A549 (cell line): ENCODE measurements around the gene CYP2D6. TPM values are rescaled to one million over a fixed set of nuclear protein-coding genes. Genes with fewer than 3 reads are reported as not detected.

Experiments
- ATAC-seq, 2 experiments: fragments of 200-7000 bp in 1 of 2; fragments of >200 bp in 1 of 2; cut with Nextera tagmentation in 1 of 2; cut with Tn5 transposase in 1 of 2; 3 replicates each; pipeline versions ENCODE4 v1.8.0 to v1.9.1; 2018 to 2020; ENCODE audit warnings: mild to moderate bottlenecking in 1 of 2, moderate library complexity in 1 of 2
- CTCF ChIA-PET: fragments of 300-600 bp; sonication (Branson Sonifier 250); formaldehyde crosslinking; extraction: SDS; loops from one replicate; lab custom pipeline; 2021; ENCODE audit warnings: antibody characterized with exemption, inconsistent platforms; lab: Yijun Ruan, JAX
- POLR2A ChIA-PET: fragments of 350-600 bp; formaldehyde crosslinking; extraction: SDS; loops from one replicate; lab custom pipeline; 2021; ENCODE audit warnings: antibody characterized with exemption, inconsistent platforms; lab: Yijun Ruan, JAX
- DNase-seq, 2 experiments: peaks; one replicate each; pipeline versions ENCODE4 v3.0.0 to v3.0.0-alpha.2; 2011 to 2016; ENCODE audit warnings: low read depth in 1 of 2, low spot score in 1 of 2
- FAIRE-seq: peaks from 2 replicates; lab custom pipeline; 2011; peaks lifted over from hg19 to GRCh38; lab: Jason Lieb, UNC
- H3K27ac ChIP-seq, 2 experiments: fragments of >200 bp; sonication (Bioruptor Twin); formaldehyde crosslinking; 3 replicates each; pipeline ENCODE4 v1.5.1; 2016 to 2017
- H3K4me1 ChIP-seq: fragments of >200 bp; sonication (Bioruptor Twin); formaldehyde crosslinking; 3 replicates; pipeline ENCODE4 v1.6.1; 2016
- H3K4me2 ChIP-seq: fragments of >200 bp; sonication (Bioruptor Twin); formaldehyde crosslinking; 3 replicates; pipeline ENCODE4 v1.6.1; 2016
- H3K4me3 ChIP-seq: fragments of >200 bp; sonication (Bioruptor Twin); formaldehyde crosslinking; 3 replicates; pipeline ENCODE4 v1.5.1; 2016
- H3K9me3 ChIP-seq: fragments of >200 bp; sonication (Bioruptor Twin); formaldehyde crosslinking; 3 replicates; pipeline ENCODE4 v1.6.1; 2016
- BCL3 ChIP-seq: fragments of >200 bp; sonication (Bioruptor Twin); formaldehyde crosslinking; IDR thresholded peaks from 3 replicates; pipeline ENCODE4 v1.6.1; 2016
- CBX8 ChIP-seq: fragments of 200-600 bp; sonication (generic); IDR thresholded peaks from 2 replicates; pipeline ENCODE4 v1.6.1; 2016
- FOSL2 ChIP-seq, 2 experiments: fragments of 450-650 bp in 1 of 2; fragments of >200 bp in 1 of 2; sonication (Bioruptor Twin) in 1 of 2; formaldehyde crosslinking; IDR thresholded peaks; 2 replicates each; pipeline versions ENCODE4 v1.5.0 to v1.6.1; 2016 to 2020; ENCODE audit warnings: mild to moderate bottlenecking in 1 of 2, moderate library complexity in 1 of 2
- FOXS1 ChIP-seq: fragments of 250-450 bp; sonication (Bioruptor Pico); IDR thresholded peaks from 2 replicates; pipeline ENCODE4 v1.5.0; 2020; ENCODE audit warnings: mild to moderate bottlenecking, moderate library complexity
- HEYL ChIP-seq: fragments of 250-450 bp; sonication (Bioruptor Pico); IDR thresholded peaks from 2 replicates; pipeline ENCODE4 v1.8.0; 2021; ENCODE audit warnings: mild to moderate bottlenecking, moderate library complexity
- HMGXB4 ChIP-seq: fragments of 250-450 bp; sonication (Bioruptor Pico); IDR thresholded peaks from 2 replicates; pipeline ENCODE4 v1.5.0; 2021; ENCODE audit warnings: mild to moderate bottlenecking, moderate library complexity, borderline replicate concordance
- HOXB5 ChIP-seq: fragments of 250-450 bp; sonication (Bioruptor Pico); IDR thresholded peaks from 2 replicates; pipeline ENCODE4 v1.5.0; 2020; ENCODE audit warnings: mild to moderate bottlenecking, moderate library complexity
- JUNB ChIP-seq: fragments of >200 bp; sonication (Bioruptor Twin); formaldehyde crosslinking; IDR thresholded peaks from 2 replicates; pipeline ENCODE4 v1.6.1; 2016
- KDM1A ChIP-seq: fragments of 200-600 bp; sonication (generic); IDR thresholded peaks from 2 replicates; pipeline ENCODE4 v1.6.1; 2016; ENCODE audit warnings: low read depth, mild to moderate bottlenecking
- MAFK ChIP-seq: fragments of 450-650 bp; IDR thresholded peaks from 2 replicates; pipeline ENCODE4 v1.6.1; 2014; ENCODE audit not compliant: partially characterized antibody
- POLR2AphosphoS2 ChIP-seq: conservative IDR thresholded peaks from 2 replicates; pipeline ENCODE4 v1.6.1; 2012; ENCODE audit warnings: low read length, improper control_type of control experiment, inconsistent platforms
- RAD21 ChIP-seq, 2 experiments: fragments of >200 bp in 1 of 2; sonication (Bioruptor Twin) in 1 of 2; formaldehyde crosslinking in 1 of 2; IDR thresholded peaks in 1 of 2; conservative IDR thresholded peaks in 1 of 2; 2 replicates in 1 of 2; 3 replicates in 1 of 2; pipeline ENCODE4 v1.6.1; 2012 to 2018; ENCODE audit warnings: inconsistent platforms in 1 of 2
- RARB ChIP-seq: fragments of 250-450 bp; sonication (Bioruptor Pico); IDR thresholded peaks from 2 replicates; pipeline ENCODE4 v1.8.0; 2021; ENCODE audit warnings: mild to moderate bottlenecking, moderate library complexity
- TFCP2L1 ChIP-seq: fragments of 250-450 bp; sonication (Bioruptor Pico); IDR thresholded peaks from 2 replicates; pipeline ENCODE4 v1.5.0; 2021; ENCODE audit warnings: mild to moderate bottlenecking
- ZC3H11A ChIP-seq: fragments of 450-650 bp; IDR thresholded peaks from 2 replicates; pipeline ENCODE4 v1.6.1; 2014; ENCODE audit warnings: antibody characterized with exemption, mild to moderate bottlenecking
- ZNF302 ChIP-seq: fragments of 250-450 bp; sonication (Bioruptor Pico); IDR thresholded peaks from 2 replicates; pipeline ENCODE4 v1.9.0; 2021; ENCODE audit warnings: inconsistent platforms, mild to moderate bottlenecking, moderate library complexity
- whole genome bisulfite sequencing: methylation state at CpG from one replicate; pipeline ENCODE4 v1.1.6; 2017; ENCODE audit errors: missing lambda C conversion rate; 5-methylcytosine and 5-hydroxymethylcytosine counted together
- polyA plus RNA-seq, 4 experiments: library from polyadenylated mRNA; depleted of rRNA in 3 of 4; stranded (reverse); fragments of >200 nt; fragmentation: RNase III in 1 of 4; extraction: RNeasy Plus Mini Kit Qiagen cat#74134 plus additional on column Dnase treatment in 1 of 4; gene quantifications; 2 replicates in 3 of 4; 3 replicates in 1 of 4; pipeline ENCODE4 v1.2.3, GENCODE V29; 2011 to 2017
- TF ChIP-seq, protein P1 (sequence below): fragments of >200 bp; sonication (Bioruptor Twin); formaldehyde crosslinking; IDR thresholded peaks from 2 replicates; pipeline ENCODE4 v1.6.1; 2016
- TF ChIP-seq, protein P2 (sequence below): fragments of 150-350 bp; IDR thresholded peaks from 2 replicates; pipeline ENCODE4 v1.6.1; 2014; ENCODE audit warnings: low read depth, mild to moderate bottlenecking, low read length
- TF ChIP-seq, protein P3 (sequence below): fragments of 200-600 bp; sonication (generic); IDR thresholded peaks from 2 replicates; pipeline ENCODE4 v1.6.1; 2016; ENCODE audit warnings: antibody characterized with exemption, mild to moderate bottlenecking, moderate library complexity
- TF ChIP-seq, protein P4 (sequence below): IDR thresholded peaks from 2 replicates; pipeline ENCODE4 v1.6.1; 2012

Gene CYP2D6
- polyA plus RNA-seq, 2 of the 4 experiments (the other 2 are of a cell fraction): 0.59 to 0.63 TPM

- ChIA-PET CTCF (interaction anchor here (0.9 to 6.7 kb wide), 5 partner anchors 9 to 272 kb away, joined by 3 to 65 read pairs (median 5); no protein-coding TSS in a partner anchor), POLR2A (no interaction called here)
- Histone ChIP-seq H3K4me1 (peaks cover 22% of the 10 kb centered on the region), H3K4me2 (no peak overlapping the region), H3K27ac (no peak overlapping the region), H3K9me3 (no peaks in the 10 kb centered on the region), H3K4me3 (no peak overlapping the region)
- WGBS: 74% methylated on average over 5 of the region's 5 CpGs
- TF ChIP-seq KDM1A (no peak), ZC3H11A (no peak), TFCP2L1 (no peak), RAD21 (conservative IDR thresholded peaks at IDR 0.05 in 1 of 2, IDR thresholded peaks at IDR 0.05 in 1 of 2) (no peak), BCL3 (no peak), HMGXB4 (CRISPR knock-in tag) (no peak), POLR2AphosphoS2 (no peak), CBX8 (no peak), FOXS1 (CRISPR knock-in tag) (no peak), MAFK (no peak), HOXB5 (CRISPR knock-in tag) (no peak), HEYL (CRISPR knock-in tag) (no peak), JUNB (no peak), RARB (no peak), ZNF302 (CRISPR knock-in tag) (no peak), FOSL2 (IDR thresholded peaks at IDR 0.05) (no peak), FOSL2 (CRISPR knock-in tag; IDR thresholded peaks at IDR 0.05) (no peak)
- TF ChIP-seq, protein P1, sequence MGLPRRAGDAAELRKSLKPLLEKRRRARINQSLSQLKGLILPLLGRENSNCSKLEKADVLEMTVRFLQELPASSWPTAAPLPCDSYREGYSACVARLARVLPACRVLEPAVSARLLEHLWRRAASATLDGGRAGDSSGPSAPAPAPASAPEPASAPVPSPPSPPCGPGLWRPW: no peak
- TF ChIP-seq, protein P2, sequence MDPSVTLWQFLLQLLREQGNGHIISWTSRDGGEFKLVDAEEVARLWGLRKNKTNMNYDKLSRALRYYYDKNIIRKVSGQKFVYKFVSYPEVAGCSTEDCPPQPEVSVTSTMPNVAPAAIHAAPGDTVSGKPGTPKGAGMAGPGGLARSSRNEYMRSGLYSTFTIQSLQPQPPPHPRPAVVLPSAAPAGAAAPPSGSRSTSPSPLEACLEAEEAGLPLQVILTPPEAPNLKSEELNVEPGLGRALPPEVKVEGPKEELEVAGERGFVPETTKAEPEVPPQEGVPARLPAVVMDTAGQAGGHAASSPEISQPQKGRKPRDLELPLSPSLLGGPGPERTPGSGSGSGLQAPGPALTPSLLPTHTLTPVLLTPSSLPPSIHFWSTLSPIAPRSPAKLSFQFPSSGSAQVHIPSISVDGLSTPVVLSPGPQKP: no peak
- TF ChIP-seq, protein P3, sequence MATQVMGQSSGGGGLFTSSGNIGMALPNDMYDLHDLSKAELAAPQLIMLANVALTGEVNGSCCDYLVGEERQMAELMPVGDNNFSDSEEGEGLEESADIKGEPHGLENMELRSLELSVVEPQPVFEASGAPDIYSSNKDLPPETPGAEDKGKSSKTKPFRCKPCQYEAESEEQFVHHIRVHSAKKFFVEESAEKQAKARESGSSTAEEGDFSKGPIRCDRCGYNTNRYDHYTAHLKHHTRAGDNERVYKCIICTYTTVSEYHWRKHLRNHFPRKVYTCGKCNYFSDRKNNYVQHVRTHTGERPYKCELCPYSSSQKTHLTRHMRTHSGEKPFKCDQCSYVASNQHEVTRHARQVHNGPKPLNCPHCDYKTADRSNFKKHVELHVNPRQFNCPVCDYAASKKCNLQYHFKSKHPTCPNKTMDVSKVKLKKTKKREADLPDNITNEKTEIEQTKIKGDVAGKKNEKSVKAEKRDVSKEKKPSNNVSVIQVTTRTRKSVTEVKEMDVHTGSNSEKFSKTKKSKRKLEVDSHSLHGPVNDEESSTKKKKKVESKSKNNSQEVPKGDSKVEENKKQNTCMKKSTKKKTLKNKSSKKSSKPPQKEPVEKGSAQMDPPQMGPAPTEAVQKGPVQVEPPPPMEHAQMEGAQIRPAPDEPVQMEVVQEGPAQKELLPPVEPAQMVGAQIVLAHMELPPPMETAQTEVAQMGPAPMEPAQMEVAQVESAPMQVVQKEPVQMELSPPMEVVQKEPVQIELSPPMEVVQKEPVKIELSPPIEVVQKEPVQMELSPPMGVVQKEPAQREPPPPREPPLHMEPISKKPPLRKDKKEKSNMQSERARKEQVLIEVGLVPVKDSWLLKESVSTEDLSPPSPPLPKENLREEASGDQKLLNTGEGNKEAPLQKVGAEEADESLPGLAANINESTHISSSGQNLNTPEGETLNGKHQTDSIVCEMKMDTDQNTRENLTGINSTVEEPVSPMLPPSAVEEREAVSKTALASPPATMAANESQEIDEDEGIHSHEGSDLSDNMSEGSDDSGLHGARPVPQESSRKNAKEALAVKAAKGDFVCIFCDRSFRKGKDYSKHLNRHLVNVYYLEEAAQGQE: no peak
- TF ChIP-seq, protein P4, sequence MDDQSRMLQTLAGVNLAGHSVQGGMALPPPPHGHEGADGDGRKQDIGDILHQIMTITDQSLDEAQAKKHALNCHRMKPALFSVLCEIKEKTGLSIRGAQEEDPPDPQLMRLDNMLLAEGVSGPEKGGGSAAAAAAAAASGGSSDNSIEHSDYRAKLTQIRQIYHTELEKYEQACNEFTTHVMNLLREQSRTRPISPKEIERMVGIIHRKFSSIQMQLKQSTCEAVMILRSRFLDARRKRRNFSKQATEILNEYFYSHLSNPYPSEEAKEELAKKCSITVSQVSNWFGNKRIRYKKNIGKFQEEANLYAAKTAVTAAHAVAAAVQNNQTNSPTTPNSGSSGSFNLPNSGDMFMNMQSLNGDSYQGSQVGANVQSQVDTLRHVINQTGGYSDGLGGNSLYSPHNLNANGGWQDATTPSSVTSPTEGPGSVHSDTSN: no peak
- DNase-seq (no peak), FAIRE-seq (no peak), ATAC-seq (no peak)
Measured at GRCh38 chr22:42171417-42171816, 40.8 kb upstream of the CYP2D6 start.
